GM19397 (cell line): Measurements from ENCODE around the gene NT5E.

Experiments used
- ATAC-seq: cut with Tn5 transposase; IDR thresholded peaks from one replicate; pipeline ENCODE4 v1.9.1; 2021; ENCODE audit warnings: mild to moderate bottlenecking, moderate library complexity; ENCODE audit not compliant: unreplicated experiment

The NT5E gene

DNA sequence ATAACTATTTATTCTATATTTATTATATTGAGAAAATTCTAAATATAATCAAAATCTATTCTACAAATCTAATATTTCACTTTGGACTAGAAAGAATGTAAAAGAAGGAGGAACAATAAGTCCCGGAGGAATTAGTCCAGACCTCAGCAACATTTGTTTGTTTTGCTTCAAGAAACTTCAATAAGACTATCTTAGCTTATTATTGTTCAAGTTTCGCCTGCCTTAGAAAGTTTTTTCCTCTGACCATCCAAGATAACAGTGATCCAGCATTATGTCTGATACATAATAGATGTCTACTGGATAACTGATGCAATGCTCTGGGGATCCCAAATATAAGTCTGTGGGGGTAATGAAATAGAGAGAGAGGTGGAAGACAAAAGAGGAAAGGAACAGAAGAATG lies 28.7 kb upstream of the NT5E start:
- no peak for ATAC-seq

DNA sequence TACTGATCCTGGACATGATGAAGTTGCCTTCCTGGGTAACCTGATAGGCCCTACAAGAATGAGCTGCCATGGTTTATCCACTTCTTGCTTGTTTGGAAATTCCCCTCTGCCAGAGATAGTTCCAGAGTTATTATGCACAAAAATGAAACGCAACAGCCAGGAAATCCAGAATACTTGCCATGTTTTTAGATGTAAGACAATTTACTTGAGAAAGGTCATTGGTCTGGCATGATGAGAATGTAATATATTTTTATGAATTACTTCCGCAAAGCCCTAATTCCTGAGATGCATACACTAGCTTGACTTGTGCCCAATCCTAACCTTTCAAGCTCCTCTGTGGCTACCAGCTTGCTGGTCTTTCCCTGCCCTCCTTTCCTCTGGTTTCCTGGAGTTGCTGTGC lies 27.9 kb upstream of the NT5E start:
- ATAC-seq, result no peak

DNA sequence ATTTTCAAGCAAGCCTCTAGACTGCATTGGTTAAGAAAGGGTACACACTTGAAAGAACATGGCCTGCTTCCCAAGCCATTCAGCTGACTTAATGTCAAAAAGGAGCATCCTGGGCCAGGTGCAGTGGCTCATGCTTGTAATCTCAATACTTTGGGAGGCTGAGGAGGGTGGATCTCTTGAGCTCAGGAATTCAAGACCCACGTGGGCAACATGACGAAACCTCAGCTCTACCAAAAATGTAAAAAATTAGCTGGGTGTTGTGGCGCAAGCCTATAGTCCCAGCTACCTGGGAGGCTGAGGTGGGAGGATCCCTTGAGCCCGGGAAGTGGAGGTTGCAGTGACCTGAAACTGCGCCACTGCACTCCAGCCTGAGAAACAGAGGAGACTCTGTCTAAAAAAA lies 26.9 kb upstream of the NT5E start:
- ATAC-seq, result no peak

DNA sequence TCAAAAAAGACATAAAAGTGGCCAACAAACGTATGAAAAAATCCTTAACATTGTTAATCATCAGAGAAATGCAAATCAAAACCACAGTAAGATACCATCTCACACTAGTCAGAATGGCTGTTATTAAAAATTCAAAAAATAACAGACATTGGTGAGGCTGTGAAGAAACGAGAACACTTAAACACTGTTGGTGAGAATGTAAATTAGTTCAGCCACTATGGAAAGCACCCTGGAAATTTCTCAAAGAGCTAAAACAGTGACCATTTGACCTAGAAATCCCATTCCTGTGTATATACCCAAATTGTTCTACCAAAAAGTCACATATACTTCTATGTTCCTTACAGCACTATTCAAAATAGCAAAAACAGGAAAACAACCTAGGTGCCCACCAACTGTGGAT lies 24.9 kb upstream of the NT5E start:
- ATAC-seq, result no peak

DNA sequence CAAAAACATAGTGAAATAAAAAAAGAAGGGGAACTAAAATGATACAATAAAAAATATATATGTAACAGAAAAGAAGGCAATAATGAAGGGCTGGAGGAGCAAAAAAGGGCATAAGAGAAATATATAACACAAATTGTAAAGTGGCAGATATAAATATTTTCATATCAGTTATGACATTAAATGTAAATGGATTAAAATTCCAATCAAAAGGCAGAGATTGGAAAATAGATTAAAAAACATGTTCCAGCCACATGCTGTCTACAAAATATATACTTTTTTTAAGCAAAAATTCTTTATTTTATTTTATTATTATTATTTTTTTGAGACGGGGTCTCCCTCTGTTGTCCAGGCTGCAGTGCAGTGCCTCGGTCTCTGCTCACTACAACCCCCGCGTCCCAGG lies 23.9 kb upstream of the NT5E start:
- no peak for ATAC-seq

DNA sequence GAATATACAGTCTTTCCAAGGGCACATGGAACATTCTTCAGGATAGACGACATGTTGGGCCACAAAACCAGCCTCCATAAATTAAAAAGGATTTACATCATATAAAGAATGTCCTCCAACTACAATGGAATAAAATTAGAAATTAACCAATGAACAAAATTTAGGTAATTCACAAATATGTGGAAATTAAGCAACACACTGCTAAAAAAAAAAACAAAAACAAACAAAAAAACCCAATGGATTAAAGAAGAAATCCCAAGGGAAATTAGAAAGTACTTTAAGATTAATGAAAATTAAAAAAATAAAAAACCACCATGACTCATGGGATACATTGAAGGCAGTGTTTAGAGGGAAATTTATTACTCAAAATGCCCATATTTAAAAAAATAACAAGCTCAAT lies 21.4 kb upstream of the NT5E start:
- ATAC-seq, result no peak

DNA sequence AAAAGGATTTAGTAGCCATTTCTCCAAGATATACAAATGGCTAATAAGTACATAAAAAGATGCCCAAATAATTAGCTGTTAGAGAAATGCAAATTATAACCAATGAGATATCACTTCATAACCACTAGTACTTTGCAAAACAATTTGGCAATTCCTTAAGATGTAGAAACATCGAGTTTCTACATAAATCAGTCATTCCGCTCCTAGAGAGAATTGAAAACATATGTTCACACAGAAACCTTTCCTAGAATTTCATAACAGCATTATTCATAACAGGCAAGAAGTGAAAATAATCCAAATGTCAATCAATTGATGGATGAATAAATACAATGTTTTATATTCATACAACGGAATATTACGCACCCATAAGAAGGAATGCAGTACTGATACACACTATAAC lies 20.5 kb upstream of the NT5E start:
- ATAC-seq, result no peak

DNA sequence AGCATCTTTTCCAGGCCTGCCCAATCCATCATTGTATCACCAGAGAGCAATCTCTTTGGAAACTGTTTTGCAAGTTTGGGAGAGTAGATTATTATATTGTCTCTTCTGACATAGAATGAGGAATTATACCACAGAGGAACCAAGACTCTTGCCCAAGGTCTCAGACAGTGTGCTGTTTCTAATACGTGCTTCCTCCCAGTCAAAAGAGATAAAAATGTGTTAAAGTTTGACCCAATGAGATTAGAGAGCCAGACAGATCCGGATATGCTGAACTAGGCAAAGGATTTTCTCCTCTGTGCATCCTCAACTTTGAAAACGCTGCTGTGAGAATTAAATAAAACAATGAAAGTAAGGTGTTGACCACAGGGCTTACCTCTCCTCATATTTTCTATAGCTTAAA lies 18.6 kb upstream of the NT5E start:
- ATAC-seq, result no peak

DNA sequence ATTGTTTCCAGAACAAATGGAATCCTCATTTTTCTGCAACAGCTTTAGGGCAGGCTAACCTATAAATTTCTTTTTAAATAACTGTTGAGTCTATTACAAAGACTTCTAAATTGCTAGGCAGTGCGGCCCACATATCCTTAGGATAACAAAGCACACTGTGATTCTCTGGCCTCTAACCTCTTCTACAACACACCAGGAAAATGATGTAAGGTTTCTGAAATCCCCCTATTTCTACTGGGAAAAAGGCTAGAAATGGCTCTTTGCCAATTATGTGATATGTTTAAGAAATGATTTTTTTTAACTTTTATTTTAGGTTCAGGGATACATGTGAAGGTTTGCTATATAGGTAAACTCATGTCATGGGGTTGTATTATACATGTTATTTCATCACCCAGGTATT lies 17.3 kb upstream of the NT5E start:
- no peak for ATAC-seq

DNA sequence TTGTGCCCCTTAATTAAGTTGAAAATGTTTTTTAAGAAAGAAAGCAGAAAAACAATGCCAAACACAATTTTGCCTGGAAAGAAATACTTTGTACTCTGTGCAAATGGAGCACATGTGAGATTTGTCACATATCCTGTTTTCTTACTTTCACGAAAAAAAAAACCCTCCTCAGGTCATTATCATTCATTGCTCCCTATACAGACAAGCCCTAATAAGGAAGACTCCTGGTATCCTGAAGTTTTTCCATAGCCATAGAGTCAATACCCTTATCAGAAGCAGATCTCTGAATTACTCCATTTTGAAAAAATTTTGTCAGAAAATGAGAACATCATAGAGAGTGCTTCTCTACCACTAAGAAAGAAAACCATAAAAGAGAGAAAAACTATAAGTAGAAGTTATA lies 14.0 kb upstream of the NT5E start:
- ATAC-seq, result no peak

DNA sequence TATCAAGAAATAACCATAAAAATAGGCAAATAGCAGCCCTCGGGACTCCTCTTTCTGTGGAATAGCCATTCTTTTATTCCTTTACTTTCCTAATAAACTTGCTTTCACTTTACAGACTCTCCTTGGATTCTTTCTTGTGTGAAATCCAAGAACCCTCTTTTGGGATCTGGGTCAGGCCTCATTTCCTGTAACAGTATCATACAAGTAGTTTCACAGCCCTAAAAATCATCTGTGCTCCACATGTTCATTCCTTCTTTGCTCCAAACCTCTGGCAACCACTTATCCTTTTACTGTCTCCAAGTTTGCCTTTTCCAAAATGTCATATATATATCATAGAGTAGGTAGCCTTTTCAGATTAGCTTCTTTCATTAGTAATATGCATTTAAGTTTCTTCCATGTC lies 13.5 kb upstream of the NT5E start:
- ATAC-seq, result no peak

DNA sequence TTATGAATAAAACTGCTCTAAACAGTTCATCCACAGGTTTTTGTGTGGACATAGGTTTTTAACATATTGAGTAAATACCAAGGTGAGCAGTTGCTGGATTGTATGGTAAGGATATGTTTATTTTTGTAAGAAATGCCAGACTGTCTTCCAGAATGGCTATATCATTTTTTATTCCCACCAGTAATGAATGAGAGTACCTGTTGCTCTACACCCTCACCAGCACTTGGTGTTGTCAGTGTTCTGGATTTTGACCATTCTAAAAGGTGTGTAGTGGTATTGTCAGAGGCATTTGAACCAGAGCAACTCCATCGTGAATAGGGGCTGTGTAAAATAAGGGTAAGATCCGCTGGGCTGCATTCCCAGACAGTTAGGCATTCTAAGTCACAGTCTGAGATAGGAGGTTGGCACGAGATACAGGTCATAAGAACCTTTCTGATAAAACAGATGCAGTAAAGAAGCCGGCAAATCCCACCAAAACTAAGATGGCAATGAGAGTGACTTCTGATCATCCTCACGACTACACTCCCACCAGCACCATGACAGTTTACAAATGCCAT lies 12.9 kb upstream of the NT5E start:
- no peak for ATAC-seq

DNA sequence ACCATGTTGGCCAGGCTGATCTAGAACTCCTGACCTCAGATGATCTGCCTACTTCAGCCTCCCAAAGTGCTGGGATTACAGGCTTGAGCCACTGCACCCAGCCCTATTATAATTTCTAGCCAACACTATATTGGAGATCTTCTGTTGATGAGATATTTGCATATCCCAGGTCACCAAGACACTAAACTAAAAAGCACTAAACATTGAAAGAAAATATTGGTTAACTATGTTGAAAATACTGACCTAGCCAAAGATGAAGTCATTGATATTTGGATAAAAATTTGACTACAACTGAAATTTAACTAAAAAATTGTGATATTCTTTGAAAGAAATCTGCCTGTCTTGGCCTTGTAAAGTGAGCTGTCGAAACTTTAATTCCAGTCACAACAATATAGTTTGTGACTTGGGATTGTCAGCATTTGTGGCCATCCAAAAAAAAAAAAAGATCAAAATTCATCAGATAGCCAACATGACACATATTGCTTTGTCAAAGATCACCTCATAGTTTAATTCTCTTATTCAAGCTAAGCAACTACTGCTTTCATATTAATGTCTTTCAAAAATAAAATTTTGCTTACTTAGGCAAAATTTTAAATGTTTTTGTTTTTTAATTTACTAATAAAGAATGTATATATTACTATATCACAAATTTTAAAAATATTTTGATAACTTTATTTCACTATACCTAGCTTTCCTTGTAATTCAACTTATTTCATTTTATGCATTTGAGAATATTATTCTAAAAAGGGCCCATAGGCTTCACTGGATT lies 6.3 kb upstream of the NT5E start:
- no peak for ATAC-seq

DNA sequence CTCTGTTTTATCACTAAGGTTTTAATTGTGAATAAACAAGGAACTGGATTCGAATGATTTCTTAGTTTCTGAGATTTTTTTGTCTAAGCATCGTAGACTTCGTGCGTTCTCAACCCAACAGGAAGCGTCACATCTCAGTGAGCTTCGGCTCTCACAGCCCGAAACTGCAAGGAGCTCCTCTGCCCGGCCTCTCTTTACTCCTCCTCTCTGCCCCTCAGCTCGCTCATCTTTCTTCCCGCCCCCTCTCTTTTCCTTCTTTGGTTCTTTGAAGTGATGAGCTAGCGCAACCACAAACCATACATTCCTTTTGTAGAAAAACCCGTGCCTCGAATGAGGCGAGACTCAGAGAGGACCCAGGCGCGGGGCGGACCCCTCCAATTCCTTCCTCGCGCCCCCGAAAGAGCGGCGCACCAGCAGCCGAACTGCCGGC lies 480 bp upstream of the NT5E start:
- ATAC-seq, result peak; percentile 63

DNA sequence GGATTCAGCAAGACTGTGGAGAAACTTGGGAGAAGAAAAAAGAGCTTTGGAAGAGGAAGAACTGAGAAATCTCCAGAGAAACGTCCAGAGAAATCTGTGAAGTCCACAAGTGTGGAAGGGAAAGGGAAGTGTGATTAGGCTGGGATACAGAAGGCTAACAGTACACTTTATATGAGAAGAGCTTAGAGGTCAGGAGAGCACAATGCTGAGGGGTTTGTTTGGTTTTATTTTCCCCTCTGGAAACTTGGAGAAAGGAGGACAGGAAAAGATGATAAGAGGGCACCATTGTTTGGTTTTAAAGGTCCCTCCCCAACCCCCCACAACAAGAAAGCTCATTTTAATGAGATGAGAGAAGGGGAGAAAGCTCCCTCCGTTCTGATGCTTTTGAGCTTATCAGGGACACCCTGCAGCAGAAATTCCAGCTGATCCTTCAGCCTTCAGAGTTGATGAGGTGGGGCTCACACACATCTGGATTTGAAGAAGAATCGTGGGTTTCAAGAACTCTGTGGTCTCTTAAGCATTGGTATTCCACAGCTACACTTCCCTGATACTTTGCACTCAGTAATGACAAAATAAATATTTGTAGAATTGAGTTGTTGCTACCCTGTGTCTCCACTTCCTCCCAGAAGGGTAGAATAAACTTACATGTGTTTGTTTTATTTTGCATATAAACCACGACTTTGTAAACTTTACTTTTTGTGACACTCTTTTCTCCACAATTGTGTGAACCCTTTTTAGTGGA lies 1.9 kb downstream of the NT5E start:
- ATAC-seq, result no peak

DNA sequence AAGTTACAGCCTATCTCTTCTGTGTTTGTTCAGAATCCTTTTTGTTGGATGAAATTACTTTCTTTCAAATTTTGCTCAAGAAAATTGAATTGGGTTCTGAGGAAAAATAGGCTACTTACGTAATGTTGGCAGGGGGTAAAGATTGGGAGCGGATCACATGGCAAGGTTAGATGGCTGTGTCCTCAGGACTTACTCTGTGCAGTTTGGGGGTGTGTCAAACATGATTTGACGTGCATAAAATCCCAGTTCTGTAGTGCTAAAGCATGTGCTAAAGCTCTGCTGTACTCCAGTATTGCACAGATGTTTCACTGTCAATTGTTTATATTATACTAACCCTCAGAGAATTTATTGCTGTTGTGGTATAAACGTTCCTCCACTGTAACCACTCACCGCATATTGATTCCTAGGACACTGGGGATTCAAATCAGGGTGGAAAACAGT lies 2.6 kb downstream of the NT5E start:
- no peak for ATAC-seq

DNA sequence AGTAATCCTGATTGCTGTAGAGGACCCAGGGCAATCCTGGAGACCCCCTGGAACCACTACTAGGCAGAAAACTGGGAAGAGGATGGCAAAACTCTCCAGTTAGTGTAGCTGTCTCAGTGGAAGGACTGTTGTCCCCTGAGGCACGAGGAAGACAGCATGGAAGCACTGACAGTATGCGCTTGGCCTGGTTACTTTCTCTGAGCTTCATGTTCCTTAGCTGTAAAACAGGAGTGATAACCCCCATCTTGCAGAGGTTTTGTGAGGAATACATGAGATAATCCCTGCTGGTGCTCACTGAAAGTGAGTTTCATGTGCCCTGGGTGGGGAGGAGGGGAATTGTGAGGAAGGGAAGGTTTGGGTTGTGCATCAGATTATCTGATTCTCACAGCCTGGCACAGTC lies 3.2 kb downstream of the NT5E start:
- ATAC-seq, result no peak

DNA sequence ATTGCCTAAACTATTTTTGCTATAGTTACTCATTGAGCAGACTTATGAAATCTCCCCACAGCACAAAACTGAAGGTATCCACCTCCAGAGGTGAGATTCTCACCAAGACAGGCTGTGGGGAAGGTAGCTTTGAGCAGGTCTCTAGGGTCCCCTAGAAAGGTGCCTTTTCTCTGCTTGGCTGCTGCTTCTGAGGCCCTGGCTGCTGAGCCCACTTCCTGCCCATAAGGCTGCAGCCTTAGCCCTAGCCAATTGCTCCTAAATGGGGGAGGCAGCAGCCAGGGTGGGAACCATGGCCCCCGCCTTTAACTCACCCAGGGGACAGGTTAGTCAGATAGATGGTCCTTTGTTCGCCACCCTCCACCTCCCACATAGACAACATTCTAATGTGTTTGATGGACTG lies 3.6 kb downstream of the NT5E start:
- ATAC-seq, result peak; percentile 16

DNA sequence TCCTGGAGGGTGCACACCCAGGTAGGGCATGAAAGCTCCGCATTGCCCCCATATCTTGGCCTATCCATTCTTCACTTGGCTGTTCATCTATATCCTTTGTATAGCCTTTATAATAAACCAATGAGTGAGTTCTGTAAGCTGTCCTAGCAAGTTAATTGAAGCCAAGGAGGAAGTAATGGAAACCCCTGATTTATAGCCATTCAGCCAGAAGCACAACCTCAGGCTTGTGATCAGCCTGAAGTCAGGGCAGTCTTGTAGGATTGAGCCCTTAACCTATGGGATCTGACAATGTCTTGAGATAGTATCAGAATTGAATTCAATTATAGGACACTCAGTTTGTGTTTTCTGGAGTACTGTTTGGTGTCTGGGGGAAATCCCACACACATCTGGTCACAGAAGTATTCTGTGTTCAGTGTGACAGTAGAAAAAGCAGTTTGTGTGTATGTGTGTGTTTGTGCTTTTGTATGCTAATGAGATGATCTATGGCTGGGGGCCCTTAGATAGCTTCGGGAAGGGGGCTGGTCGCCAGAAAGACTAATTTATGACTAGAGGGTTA lies 5.7 kb downstream of the NT5E start:
- no peak for ATAC-seq

DNA sequence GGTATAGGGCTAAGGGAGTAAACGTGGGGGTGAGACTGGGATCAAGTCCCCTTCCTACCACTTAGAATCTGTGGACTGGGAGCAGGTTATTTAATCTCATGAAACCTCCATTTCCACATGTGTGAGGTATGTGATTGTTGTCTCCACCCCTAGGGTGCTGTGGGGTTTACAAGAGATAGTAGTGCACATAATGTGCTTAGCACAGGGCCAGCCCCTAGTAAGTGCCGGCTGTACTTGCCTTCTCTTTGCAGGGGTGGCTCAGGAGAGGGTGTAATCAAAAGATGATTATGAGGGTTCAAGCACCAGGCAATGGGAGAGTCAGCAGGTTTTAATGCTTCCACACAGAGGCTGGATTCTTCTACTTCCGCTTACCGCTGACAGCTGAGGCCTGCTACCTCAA lies 6.9 kb downstream of the NT5E start:
- ATAC-seq, result no peak

DNA sequence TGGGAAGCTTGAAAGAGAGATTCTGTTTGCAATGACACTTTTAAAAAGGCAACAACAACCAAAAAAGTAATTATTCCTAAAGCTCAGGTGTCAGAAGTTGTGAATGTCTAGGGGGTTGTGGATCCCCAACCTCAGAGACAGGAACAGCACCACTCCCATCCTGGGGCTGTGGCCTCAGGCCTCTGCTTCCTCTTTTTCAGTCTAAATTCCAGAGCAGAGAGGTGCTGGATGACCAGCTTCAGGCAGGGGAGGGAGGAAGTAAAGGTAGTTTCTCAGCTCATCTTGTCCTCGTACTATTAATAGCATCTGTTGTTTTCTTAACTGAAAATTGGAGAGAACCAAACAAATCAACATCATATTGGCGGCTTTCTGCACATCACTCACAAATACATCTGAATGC lies 8.3 kb downstream of the NT5E start:
- no peak for ATAC-seq

DNA sequence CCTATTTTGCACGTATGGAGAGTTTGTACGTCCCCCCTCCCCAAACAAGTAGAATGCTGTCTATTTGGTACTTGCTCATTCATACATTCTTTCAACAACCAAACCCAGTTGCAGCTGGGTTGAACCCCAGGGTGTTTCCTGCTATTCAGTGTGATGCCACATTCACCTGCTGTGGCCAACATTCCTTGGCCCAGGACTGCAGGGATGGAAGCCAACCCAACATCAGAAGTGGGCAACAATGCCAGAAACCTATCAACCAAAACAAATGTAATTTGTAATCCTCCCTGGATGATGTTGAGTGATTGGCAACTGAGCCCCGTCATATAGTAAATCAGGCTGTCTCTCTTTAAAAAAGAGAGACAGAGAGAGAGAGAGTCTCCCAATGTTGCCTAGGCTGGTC lies 8.9 kb downstream of the NT5E start:
- ATAC-seq, result no peak
